Thoracic aorta (tissue), 2 donors: Measurements from ENCODE around the gene PTPN11. TPM values are rescaled to one million over a fixed set of nuclear protein-coding genes. Genes with fewer than 3 reads are reported as not detected.
"Not testable (repeated sequence)": the region's sequence is repeated elsewhere in the genome, so short reads cannot be mapped to it uniquely, and the experiment has no call there.

Experiments
- ATAC-seq: fragments of 150-250 bp; one replicate; pipeline ENCODE4 v1.8.0; 2017; ENCODE audit warnings: low read depth; ENCODE audit not compliant: insufficient number of reproducible peaks, low FRiP score
- DNase-seq: peaks from one replicate; pipeline ENCODE4 v3.0.0-alpha.2; 2020; ENCODE audit warnings: low spot score
- H3K27ac ChIP-seq, 2 donors: fragments of 200-600 bp; sonication (generic); 1 replicate in 1 of 2; 2 replicates in 1 of 2; pipeline ENCODE4 v1.5.1; 2016; ENCODE audit warnings: mild to moderate bottlenecking in 2 of 2, moderate library complexity in 2 of 2
- H3K27me3 ChIP-seq: fragments of 200-600 bp; sonication (generic); replicated peaks from 2 replicates; pipeline ENCODE4 v1.6.0; 2016; ENCODE audit warnings: mild to moderate bottlenecking; ENCODE audit not compliant: insufficient read depth
- H3K36me3 ChIP-seq: fragments of 200-600 bp; sonication (generic); one replicate; pipeline ENCODE4 v1.5.1; 2016
- H3K4me1 ChIP-seq, 2 donors: fragments of 200-600 bp; sonication (generic); 1 replicate in 1 of 2; 2 replicates in 1 of 2; pipeline versions ENCODE4 v1.5.1 to v1.6.0; 2016; ENCODE audit warnings: low read depth in 2 of 2, mild to moderate bottlenecking in 1 of 2; ENCODE audit not compliant: control insufficient read depth in 1 of 2
- H3K4me3 ChIP-seq: fragments of 200-600 bp; sonication (generic); 2 replicates; pipeline ENCODE4 v1.5.1; 2016; ENCODE audit warnings: mild to moderate bottlenecking
- H3K9me3 ChIP-seq: fragments of 200-600 bp; sonication (generic); 2 replicates; pipeline ENCODE4 v1.5.1; 2016
- total RNA-seq, 2 donors: library from RNA; depleted of rRNA; stranded (reverse); fragments of >200 nt; gene quantifications; one replicate each; pipeline versions ENCODE4 v1.1.0 to v1.2.3, GENCODE V29; 2016
- TF ChIP-seq, protein P1 (sequence below): fragments of 200-600 bp; sonication (generic); IDR thresholded peaks from one replicate; pipeline ENCODE4 v1.5.1; 2019; ENCODE audit warnings: antibody characterized with exemption

Gene PTPN11
- total RNA-seq, 2 donors from 2014 or later = 98.6 to 126 TPM

DNA sequence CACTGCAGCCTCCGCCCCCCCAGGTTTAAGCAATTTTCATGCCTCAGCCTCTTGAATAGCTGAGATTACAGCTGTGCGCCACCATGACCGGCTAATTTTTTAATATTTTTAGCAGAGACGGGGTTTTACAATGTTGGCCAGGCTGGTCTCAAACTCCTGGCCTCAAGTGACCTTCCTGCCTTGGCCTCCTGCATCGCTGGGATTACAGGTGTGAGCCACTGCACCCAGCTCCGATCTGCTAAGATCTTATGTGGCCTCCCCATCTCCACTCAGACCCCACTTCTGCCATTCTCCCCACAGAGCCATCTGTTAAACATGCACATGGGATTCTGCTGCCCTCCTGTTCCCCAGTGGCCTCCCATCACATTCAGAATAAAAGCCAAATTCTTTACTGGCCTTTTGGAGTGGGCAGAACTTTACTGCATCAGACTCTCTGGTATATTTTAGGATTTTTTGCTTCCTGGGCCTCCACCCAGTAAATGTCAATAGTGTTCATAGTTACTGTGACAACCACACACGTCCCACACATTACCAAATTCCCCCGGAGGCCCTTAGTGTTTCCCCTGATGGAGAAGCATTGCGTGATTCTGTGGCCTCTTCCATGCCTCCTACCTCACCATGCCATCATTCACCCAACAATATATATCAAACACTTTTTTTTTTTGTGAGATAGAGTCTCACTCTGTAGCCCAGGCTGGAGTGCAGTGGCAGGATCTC lies 96.3 kb downstream of the PTPN11 start:
- H3K9me3 ChIP-seq = no peaks in the 10 kb centered on the region
- ATAC-seq = no peak

DNA sequence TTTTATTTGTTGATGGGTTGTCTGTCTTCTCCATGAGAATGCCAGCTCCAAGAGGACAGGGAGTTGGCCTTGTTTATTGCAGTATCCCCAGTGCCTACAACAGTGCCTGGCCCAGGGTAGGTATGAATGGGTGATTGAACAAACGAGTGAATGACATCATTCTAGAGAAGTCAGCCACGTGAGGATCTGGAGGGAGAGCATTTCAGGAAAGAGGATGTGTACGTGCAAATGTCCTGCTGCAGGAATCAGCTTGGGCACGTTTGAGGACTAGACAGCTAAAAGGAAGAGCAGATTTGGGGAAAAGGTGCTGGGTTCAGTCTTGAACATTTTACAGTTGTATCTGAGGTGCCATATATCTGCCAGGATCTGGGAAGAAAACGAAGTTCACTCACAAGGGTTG lies 97.1 kb downstream of the PTPN11 start:
- DNase-seq = no peak
- no peaks in the 10 kb centered on the region for H3K27me3 ChIP-seq
- TF ChIP-seq, protein P1, sequence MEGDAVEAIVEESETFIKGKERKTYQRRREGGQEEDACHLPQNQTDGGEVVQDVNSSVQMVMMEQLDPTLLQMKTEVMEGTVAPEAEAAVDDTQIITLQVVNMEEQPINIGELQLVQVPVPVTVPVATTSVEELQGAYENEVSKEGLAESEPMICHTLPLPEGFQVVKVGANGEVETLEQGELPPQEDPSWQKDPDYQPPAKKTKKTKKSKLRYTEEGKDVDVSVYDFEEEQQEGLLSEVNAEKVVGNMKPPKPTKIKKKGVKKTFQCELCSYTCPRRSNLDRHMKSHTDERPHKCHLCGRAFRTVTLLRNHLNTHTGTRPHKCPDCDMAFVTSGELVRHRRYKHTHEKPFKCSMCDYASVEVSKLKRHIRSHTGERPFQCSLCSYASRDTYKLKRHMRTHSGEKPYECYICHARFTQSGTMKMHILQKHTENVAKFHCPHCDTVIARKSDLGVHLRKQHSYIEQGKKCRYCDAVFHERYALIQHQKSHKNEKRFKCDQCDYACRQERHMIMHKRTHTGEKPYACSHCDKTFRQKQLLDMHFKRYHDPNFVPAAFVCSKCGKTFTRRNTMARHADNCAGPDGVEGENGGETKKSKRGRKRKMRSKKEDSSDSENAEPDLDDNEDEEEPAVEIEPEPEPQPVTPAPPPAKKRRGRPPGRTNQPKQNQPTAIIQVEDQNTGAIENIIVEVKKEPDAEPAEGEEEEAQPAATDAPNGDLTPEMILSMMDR = no peak
- no peaks in the 10 kb centered on the region for H3K4me1 ChIP-seq
- no peak overlapping the region for H3K27ac ChIP-seq
- no peaks in the 10 kb centered on the region for H3K36me3 ChIP-seq
- H3K9me3 ChIP-seq = no peaks in the 10 kb centered on the region
- ATAC-seq = no peak
- H3K4me3 ChIP-seq = no peak overlapping the region

More for the DNA sequence above, 96.3 kb downstream of the PTPN11 start:
- no peak for DNase-seq
- Histone ChIP-seq H3K27ac (no peak overlapping the region), H3K36me3 (no peaks in the 10 kb centered on the region), H3K4me3 (no peak overlapping the region), H3K27me3 (no peaks in the 10 kb centered on the region), H3K4me1 (no peaks in the 10 kb centered on the region)
- TF ChIP-seq, protein P1 = no peak

DNA sequence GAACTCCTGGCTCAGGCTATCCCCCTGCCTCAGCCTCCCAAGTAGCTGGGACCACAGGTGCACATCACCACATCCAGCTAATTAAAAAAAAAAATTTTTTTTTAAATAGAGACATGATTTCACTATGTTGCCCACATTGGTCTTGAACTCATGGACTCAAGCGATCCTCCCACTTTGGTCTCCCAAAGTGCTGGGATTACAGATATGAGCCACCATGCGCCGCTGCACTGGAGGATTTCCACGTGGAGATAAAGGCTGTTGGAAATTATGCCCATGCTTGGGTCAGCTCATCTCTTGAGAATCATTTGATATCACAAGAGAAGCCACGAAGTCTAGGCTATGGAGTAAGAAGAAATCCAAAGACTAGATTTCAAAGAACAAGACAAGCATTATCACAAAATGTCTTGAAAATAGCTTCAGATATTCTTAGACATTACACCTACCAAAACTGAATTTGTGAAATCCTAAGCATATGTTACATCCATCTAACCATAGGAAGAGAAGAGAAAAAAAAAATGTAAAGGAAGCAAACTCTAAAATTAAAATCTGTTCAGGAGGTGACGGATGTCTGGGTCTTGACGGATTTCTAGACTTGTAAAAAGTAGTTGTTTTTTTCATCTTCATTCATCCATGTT lies 99.1 kb downstream of the PTPN11 start:
- Histone ChIP-seq H3K27ac (no peak overlapping the region), H3K9me3 (no peaks in the 10 kb centered on the region), H3K27me3 (no peaks in the 10 kb centered on the region), H3K4me1 (no peaks in the 10 kb centered on the region), H3K4me3 (no peak overlapping the region), H3K36me3 (no peaks in the 10 kb centered on the region)
- ATAC-seq (no peak), DNase-seq (no peak)
- TF ChIP-seq, protein P1 = no peak

DNA sequence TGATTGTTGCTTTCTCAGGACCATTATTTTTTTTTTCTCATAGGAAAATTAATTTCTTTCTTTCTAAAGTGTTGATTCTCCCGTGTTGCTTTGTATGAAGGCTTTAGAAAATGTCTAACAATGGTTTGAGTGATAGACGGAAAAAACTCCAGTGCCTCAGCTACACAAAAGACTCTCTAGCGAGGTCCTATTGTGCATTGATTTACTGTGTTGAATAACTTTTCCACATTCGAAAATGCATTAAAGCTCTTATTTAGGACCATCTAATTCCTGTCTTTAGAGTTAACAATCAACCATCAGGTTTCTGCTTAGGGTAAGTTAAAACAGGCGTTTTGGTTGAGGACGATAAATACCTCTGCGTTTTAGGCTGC lies 99.6 kb downstream of the PTPN11 start:
- no peaks in the 10 kb centered on the region for H3K4me1 ChIP-seq
- no peak overlapping the region for H3K27ac ChIP-seq
- no peaks in the 10 kb centered on the region for H3K27me3 ChIP-seq
- no peaks in the 10 kb centered on the region for H3K36me3 ChIP-seq
- TF ChIP-seq, protein P1 = no peak
- H3K4me3 ChIP-seq = no peak overlapping the region
- ATAC-seq = no peak
- no peaks in the 10 kb centered on the region for H3K9me3 ChIP-seq
- DNase-seq = no peak

DNA sequence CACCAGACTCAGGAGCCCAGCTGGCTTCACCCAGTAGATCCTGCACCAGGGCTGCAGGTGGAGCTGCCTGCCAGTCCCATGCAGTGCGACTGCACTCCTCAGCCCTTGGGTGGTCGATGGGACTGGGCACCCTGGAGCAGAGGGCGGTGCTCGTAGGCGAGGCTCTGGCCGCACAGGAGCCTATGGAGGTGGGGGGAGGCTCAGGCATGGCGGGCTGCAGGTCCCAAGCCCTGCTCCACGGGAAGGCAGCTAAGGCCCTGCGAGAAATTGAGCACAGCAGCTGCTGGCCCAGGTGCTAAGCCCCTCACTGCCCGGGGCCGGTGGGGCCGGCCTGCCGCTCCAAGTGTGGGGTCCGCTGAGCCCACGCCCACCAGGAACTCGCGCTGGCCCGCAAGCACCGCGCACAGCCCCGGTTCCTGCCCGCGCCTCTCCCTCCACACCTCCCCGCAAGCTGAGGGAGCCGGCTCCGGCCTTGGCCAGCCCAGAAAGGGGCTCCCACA lies 101.1 kb downstream of the PTPN11 start:
- not testable (repeated sequence) for H3K27ac ChIP-seq, ATAC-seq, H3K36me3 ChIP-seq, H3K9me3 ChIP-seq, DNase-seq, H3K27me3 ChIP-seq, H3K4me1 ChIP-seq, H3K4me3 ChIP-seq
